ENCODE data around the gene FBXW12. TPM values are rescaled to one million over a fixed set of nuclear protein-coding genes. Genes with fewer than 3 reads are reported as not detected.

FBXW12 gene
- polyA plus RNA-seq, 3 donors = 0.33 to 0.50 (median 0.35) TPM

DNA sequence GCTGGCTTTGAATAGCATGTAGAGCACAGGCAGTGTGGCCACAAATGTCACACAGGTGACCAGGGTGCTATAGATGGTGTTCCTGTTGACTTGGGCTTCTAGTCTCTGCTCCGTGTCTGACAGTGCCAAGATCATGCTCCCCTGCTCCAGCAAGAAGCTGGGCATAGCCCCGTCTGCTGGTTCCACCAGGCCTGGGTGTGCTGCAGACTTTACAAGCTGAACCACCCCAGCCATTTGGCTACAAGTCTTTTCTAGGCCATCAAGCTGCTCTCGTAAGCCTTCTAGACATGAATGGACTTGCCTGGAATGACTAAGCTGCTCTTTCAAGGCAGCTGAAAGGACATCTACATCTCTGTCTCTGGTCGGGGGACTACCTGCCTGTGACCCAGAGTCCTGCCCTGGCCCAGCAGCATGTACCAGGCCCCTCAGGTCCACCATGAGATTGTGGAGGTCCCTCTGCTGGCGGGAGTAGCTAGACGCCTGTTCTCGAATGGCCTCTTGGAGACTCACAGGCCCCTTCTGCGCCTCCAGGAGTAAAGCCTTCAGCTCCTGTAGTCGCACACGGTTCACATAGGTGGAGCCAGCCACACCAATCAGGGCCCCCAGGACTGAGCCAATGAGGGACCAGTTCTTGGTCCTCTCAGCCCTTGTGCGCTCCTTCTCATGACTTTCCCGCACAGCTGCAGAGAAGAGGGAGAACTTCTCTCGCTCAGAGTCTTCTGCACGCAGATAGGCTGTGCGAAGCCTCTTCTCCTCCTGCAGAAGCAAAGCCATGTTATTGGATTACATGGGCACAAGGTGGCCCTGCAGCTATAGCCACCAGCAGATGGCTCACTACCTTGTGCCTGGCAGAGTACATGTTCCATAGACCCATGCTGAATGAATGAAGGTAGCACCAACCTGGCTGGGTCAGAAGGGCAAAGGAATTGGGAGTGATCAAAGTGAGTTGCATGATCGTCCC is 60.7 kb downstream of the FBXW12 start:
- no peak for DNase-seq (ENCODE audit: low read depth in 3 of 3, low spot score in 2 of 3)

DNA sequence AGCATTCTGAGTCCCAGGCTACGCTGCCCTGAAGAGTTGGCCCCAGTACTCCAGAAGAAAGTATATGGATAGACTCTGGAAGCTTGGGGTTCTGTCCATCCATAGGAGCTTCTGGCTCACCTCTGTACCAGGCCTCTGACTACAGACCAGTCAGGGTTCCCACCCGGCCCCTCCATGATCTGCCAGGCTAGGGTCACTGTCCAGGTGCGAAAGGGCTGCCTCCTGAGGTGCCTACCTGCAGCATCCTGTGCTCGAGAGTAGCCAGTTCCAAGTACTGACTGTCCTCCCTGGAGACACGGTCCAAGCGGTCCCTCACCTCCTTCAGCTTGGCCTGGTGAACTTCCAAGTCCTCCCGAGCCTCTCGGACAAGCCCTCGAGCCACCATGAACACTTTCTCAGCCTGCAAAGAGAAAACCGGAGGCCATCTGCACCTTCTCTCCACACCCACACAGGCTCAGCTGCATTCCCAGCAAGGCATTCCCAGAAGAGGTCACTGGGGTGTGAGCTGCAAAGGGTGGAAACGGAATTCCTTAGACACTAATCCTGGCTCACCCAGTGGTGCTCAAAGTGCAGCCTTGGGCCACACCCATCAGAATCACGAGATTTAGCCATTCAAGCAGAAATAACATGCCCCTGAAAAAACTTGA is 61.6 kb downstream of the FBXW12 start:
- no peak for DNase-seq (ENCODE audit: low read depth in 3 of 3, low spot score in 2 of 3)

DNA sequence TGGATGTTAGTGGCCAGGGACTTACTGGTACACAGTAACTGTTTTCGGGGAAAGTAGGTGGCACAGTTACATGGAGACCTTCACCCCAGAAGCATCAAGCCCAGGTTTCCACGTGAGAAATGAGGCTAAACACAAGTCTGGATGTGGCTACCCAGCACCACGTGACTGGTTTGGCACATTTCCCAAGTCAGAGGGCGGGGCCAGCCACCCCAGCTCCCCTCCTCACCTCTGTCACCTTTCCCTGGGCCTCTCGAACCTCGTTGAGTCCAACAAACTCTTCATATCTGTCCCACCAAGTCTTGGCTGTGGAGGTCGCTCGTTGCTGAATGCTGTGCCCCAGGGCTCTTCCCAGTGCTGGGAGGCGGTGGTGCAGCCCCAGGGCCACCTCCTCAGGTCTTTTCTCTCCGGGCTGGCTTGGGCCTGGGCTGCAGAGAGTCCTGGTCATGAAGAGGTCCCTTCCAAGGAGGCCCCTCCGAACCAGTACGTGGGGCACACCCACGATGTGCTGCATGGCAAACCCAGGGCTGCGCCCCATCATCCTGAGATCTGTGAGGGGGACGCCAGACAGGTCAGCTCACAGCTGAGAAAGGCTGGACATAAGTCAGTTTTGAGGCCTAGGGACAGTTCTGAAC is 62.7 kb downstream of the FBXW12 start:
- no peak for DNase-seq (ENCODE audit: low read depth in 3 of 3, low spot score in 2 of 3)

GRCh38 chr3:48435223-48435595 is 63.2 kb downstream of the FBXW12 start:
- DNase-seq (ENCODE audit: low read depth in 3 of 3, low spot score in 2 of 3) = no peak

GRCh38 chr3:48435774-48436476 is 63.9 kb downstream of the FBXW12 start:
- DNase-seq (ENCODE audit: low read depth in 3 of 3, low spot score in 2 of 3) = peak in 1 of 3 donors; percentile 71

DNA sequence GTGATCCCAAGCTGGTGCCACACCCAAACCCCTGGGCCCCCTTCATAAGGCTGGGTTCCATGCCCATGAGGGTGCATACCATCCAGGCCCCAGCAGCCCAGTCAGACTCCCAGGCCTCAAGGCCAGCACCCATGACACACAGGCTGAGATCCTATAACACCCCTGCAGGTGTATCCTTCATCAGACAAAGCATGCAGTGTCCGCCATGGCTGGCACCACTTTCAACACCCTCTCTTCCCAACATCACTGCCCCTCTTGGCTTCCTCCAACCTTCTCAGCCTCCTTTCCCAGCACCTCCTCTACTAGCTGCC is 64.4 kb downstream of the FBXW12 start:
- DNase-seq (ENCODE audit: low read depth in 3 of 3, low spot score in 2 of 3) = no peak

DNA sequence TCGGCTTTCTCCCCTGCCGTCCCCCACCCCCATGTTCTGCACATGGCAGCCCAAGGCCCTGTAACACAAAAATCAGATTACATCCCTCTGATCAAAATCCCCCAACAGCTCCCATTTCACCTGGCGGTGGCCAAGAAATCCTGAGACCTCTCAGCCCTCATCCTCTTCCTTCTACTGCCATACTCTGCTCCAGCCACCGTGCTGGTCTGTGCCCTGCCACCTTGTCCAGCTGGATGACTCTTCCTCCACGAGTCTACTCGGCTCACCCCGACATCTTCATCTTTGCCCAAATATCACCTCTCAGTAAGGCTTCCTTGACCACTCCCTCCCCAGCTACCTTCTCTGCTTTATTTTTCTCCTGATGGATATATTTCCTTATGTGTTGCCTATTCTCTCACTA is 64.8 kb downstream of the FBXW12 start:
- no peak for DNase-seq (ENCODE audit: low read depth in 3 of 3, low spot score in 2 of 3)

DNA sequence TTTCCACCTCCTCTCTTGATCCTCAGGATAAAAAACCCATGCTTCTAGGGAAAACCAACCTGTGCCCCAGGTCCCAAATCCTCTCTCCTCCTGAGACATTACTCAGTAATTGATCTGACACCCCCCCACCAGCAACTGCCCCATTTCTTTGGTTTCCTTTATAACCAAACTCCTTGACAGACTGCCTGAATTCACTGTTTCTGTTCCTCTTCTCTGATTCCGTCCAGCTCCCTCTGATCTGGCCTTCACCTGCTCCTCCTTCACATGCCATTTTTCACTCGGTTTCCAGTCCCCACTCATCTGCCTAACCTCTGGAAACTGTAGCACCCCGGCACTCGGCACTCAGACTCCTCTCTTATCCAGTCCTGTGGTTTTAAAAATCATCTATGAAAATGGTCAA is 65.8 kb downstream of the FBXW12 start:
- DNase-seq (ENCODE audit: low read depth in 3 of 3, low spot score in 2 of 3) = no peak

- DNase-seq (ENCODE audit: low read depth in 3 of 3, low spot score in 2 of 3) = peak; percentile 89 to 93 (median 91)
Measured at GRCh38 chr3:48439820-48440589, 68.0 kb downstream of the FBXW12 start, which contains the start of the genes CCDC51 and TMA7. Gene CCDC51 (minus strand): TSS chr3:48440119. CDS start chr3:48435128, 4,991 bp downstream. Gene TMA7 (plus strand): TSS chr3:48440257. CDS start chr3:48440297, 40 bp downstream.

DNA sequence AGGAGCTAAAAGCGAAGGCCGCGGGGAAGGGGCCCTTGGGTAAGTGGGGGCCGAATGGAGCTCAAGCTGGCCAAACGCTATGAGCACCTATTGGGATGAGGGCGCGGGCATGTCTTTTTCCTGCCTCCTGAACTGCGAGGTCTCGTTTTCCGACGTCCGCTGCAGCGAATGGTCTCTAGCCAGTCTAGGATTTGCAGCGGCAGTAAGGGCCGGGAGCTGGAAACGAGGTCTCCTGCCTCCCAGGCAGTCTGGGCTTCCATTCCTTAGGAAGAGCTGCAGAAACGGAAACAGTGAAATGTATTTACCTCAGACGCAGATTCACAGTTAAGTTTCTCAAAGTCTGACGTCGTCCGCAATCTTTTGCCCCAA is 68.6 kb downstream of the FBXW12 start:
- DNase-seq (ENCODE audit: low read depth in 3 of 3, low spot score in 2 of 3) = no peak

DNA sequence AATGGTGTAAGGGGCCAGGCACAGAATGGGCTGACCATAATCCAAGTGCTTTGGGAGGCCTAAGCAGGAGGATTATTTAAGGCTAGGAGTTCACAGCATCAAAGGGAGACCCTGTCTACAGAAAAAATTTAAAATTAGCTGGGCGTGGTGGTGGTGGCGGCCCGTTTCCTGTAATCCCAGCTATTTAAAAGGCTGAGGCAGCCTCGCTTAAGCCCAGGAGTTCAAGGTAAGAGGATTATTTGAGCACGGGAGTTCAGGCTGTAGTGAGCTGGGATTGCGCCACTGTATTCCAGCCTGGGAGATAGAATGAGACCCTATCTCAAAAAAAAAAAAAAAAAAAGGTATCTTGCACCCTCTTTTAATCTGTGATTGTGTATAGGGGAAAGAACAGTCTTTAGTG is 69.9 kb downstream of the FBXW12 start:
- DNase-seq (ENCODE audit: low read depth in 3 of 3, low spot score in 2 of 3) = no peak

Other genes with a start within 250 kb of the FBXW12 start
- 10 to 100 TPM; 10.5 to 11.6 (median 11.2) TPM for gene CDC25A, start 183.8 kb upstream of the FBXW12 start, polyA plus RNA-seq (ENCODE audit: insufficient read length in 3 of 3)
- 1 to 10 TPM in 1 of 3 donors, under 1 TPM in 2; 0.17 to 1.2 (median 0.36) TPM for gene CAMP, start 148.7 kb upstream of the FBXW12 start, polyA plus RNA-seq (ENCODE audit: insufficient read length in 3 of 3)
- 10 to 100 TPM; 14.6 to 16.8 (median 15.7) TPM for gene ZNF589, start 131.1 kb upstream of the FBXW12 start, polyA plus RNA-seq (ENCODE audit: insufficient read length in 3 of 3)
- 10 to 100 TPM; 29.0 to 30.2 (median 30.2) TPM for gene NME6, start 70.9 kb upstream of the FBXW12 start, polyA plus RNA-seq (ENCODE audit: insufficient read length in 3 of 3)
- under 1 TPM in 1 of 3 donors, not detected in 2; 0.37 TPM for gene SPINK8, start 38.6 kb upstream of the FBXW12 start, polyA plus RNA-seq (ENCODE audit: insufficient read length in 3 of 3)
- 100 to 1,000 TPM; 140 to 172 (median 150) TPM for gene PLXNB1, start 57.9 kb downstream of the FBXW12 start, polyA plus RNA-seq (ENCODE audit: insufficient read length in 3 of 3)
- gene CCDC51, start 67.9 kb downstream of the FBXW12 start, polyA plus RNA-seq (ENCODE audit: insufficient read length in 3 of 3) = 10 to 100 TPM; 26.0 to 33.4 (median 27.2) TPM
- 100 to 1,000 TPM; 284 to 297 (median 286) TPM for gene TMA7, start 68.0 kb downstream of the FBXW12 start, polyA plus RNA-seq (ENCODE audit: insufficient read length in 3 of 3)
- gene ATRIP, start 74.5 kb downstream of the FBXW12 start, polyA plus RNA-seq (ENCODE audit: insufficient read length in 3 of 3) = 10 to 100 TPM; 13.1 to 13.7 (median 13.4) TPM
- gene SHISA5, start 132.0 kb downstream of the FBXW12 start, polyA plus RNA-seq (ENCODE audit: insufficient read length in 3 of 3) = 100 to 1,000 TPM in 2 of 3 donors, 10 to 100 TPM in 1; 95.0 to 104 (median 104) TPM
- gene PFKFB4, start 184.6 kb downstream of the FBXW12 start, polyA plus RNA-seq (ENCODE audit: insufficient read length in 3 of 3) = 1 to 10 TPM; 3.9 to 4.4 (median 4.1) TPM
- under 1 TPM; 0.19 to 0.25 (median 0.25) TPM for gene UCN2, start 191.6 kb downstream of the FBXW12 start, polyA plus RNA-seq (ENCODE audit: insufficient read length in 3 of 3)
- 10 to 100 TPM; 12.9 to 14.7 (median 14.2) TPM for gene COL7A1, start 223.1 kb downstream of the FBXW12 start, polyA plus RNA-seq (ENCODE audit: insufficient read length in 3 of 3)
- 100 to 1,000 TPM; 294 to 321 (median 294) TPM for gene UQCRC1, start 237.4 kb downstream of the FBXW12 start, polyA plus RNA-seq (ENCODE audit: insufficient read length in 3 of 3)
- not detected for gene TMEM89, start 249.6 kb downstream of the FBXW12 start, polyA plus RNA-seq (ENCODE audit: insufficient read length in 3 of 3)